22Rv1 (cell line): Measurements from ENCODE around the gene GPRC5A.

Experiments used
- H3K27ac ChIP-seq: fragments of 450-650 bp; 2 replicates; pipeline ENCODE4 v1.5.1; 2017
- CTCF ChIP-seq: fragments of 450-650 bp; IDR thresholded peaks from 2 replicates; pipeline ENCODE4 v1.5.1; 2017; ENCODE audit warnings: mild to moderate bottlenecking
- ZFX ChIP-seq: fragments of 450-650 bp; IDR thresholded peaks from 2 replicates; pipeline ENCODE4 v1.6.1; 2017; ENCODE audit warnings: antibody characterized with exemption, borderline replicate concordance

Gene GPRC5A

GRCh38 chr12:12919666-12920435, 28.5 kb downstream of the GPRC5A start:
- H3K27ac ChIP-seq: no peak overlapping the region
- TF ChIP-seq CTCF: no peak
- no peak for TF ChIP-seq ZFX

- TF ChIP-seq CTCF (no peak), ZFX (no peak)
- no peak overlapping the region for H3K27ac ChIP-seq
These were observed 30.8 kb downstream of the GPRC5A start for GRCh38 chr12:12922191-12922616.

- TF ChIP-seq CTCF: no peak
- no peak for TF ChIP-seq ZFX
- H3K27ac ChIP-seq: no peak overlapping the region
These were observed 31.6 kb downstream of the GPRC5A start for GRCh38 chr12:12922978-12923377.

GRCh38 chr12:12924169-12924568, 32.8 kb downstream of the GPRC5A start:
- TF ChIP-seq CTCF (no peak), ZFX (no peak)
- H3K27ac ChIP-seq: no peak overlapping the region

- TF ChIP-seq CTCF (no peak), ZFX (no peak)
- no peak overlapping the region for H3K27ac ChIP-seq
These were observed 34.0 kb downstream of the GPRC5A start for GRCh38 chr12:12925388-12925787.

GRCh38 chr12:12926571-12927071, 35.3 kb downstream of the GPRC5A start:
- TF ChIP-seq CTCF (no peak), ZFX (no peak)
- H3K27ac ChIP-seq: peak overlapping the region; percentile 75
